Right lobe of liver (tissue), 4 donors: Measurements from ENCODE around the gene ZKSCAN5.

Experiments used
- POLR2A ChIP-seq: fragments of 450-650 bp; IDR thresholded peaks from one replicate; pipeline ENCODE4 v1.6.1; 2017; ENCODE audit warnings: antibody characterized with exemption, mild to moderate bottlenecking
- TF ChIP-seq, protein P1 (sequence below), 4 donors: fragments of 200-600 bp in 3 of 4; fragments of 450-650 bp in 1 of 4; IDR thresholded peaks; one replicate each; pipeline versions ENCODE4 v1.5.1 to v1.8.0; 2016 to 2022; ENCODE audit warnings: antibody characterized with exemption in 4 of 4, mild to moderate bottlenecking in 2 of 4
- donor health status: DM: no; HTN: no; CAD: no.
- donor health status: DM: no; HTN: no; CAD: no.
- donor health status: DM: no; HTN: yes; CAD: no.

GRCh38 chr7:99551767-99552463 is 47.5 kb downstream of the ZKSCAN5 start, which contains the start of gene FAM200A:
- TF ChIP-seq, protein P1, sequence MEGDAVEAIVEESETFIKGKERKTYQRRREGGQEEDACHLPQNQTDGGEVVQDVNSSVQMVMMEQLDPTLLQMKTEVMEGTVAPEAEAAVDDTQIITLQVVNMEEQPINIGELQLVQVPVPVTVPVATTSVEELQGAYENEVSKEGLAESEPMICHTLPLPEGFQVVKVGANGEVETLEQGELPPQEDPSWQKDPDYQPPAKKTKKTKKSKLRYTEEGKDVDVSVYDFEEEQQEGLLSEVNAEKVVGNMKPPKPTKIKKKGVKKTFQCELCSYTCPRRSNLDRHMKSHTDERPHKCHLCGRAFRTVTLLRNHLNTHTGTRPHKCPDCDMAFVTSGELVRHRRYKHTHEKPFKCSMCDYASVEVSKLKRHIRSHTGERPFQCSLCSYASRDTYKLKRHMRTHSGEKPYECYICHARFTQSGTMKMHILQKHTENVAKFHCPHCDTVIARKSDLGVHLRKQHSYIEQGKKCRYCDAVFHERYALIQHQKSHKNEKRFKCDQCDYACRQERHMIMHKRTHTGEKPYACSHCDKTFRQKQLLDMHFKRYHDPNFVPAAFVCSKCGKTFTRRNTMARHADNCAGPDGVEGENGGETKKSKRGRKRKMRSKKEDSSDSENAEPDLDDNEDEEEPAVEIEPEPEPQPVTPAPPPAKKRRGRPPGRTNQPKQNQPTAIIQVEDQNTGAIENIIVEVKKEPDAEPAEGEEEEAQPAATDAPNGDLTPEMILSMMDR (IDR thresholded peaks at IDR 0.05), result no peak
- TF ChIP-seq POLR2A, result peak; percentile 55
